Measurements from ENCODE around the gene KCNA5.
A peak's percentile ranks its signal among the peaks of the same experiment; 100 is the strongest.

KCNA5 gene

DNA sequence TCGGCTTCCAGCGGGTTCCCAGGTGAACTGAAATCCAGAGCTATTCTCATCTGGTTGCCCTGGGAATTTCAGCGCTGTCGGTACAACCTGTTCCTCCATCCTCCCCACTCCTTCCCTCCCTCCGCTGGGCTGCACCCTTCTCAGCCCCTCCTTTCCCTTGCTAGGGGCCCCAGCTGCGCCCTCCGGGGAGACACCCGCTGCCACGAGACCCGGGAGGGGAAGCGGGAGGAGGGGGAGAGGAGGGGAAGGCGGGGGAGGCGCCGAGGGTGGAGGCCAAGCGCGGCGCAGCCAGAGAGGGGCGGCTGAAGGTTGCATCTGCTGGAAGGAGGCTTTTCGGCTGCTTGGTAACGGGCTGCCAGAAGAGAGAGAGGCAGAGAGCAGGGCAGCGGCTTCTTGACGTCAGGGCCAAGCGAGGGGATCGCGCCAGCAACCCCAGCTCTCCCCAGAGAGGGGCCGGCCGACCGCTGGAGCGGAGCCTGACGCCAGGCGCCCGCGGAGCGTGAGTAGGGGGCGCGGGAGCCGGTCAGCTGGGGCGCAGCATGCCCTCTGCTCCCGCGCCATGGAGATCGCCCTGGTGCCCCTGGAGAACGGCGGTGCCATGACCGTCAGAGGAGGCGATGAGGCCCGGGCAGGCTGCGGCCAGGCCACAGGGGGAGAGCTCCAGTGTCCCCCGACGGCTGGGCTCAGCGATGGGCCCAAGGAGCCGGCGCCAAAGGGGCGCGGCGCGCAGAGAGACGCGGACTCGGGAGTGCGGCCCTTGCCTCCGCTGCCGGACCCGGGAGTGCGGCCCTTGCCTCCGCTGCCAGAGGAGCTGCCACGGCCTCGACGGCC is at the start of gene KCNA5:
KCNA5 (plus strand) TSS at position 291 of the 831 bp plus-strand sequence; CDS start at position 560, 269 bp downstream.
- no peak for DNase-seq

DNA sequence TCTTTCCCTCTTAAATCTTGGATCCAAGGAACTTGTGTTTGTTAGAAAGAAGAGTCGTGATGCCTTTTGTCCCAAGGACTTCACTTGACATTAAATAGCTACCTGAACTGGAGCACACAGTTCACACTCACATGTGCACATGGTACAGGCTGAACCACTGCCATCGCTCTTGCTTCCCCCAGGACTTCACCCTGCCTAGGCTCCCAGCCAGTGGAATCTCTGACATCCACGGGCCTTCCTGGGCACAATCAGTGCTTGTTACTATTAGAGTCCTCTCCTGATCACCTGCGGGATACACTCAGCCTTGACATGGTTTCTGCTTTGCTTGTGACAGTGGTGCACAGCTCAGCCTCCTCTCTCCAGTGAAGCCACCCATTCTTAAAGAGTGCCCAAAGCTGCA is 49.1 kb upstream of the KCNA5 start:
- no peak for DNase-seq

DNA sequence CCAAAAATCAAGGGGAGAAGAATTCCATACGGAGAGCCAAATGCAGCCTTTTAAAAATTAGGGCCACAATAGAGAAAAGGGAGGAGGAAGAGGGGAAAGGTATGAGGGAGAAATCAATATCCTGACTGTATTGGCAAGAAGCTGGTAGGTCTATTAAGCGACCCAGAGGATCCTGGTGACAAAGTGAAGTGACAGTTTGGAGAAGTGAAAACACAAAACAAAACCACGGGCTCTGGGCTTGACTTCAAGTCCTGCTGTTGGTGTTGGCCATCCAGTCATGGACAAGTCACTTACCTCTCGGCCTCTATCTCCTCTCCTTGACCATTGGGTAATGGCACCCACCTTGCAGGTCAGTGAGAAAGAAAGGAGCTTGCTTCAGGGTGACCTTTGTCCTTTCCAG is 47.0 kb upstream of the KCNA5 start:
- DNase-seq = no peak

DNA sequence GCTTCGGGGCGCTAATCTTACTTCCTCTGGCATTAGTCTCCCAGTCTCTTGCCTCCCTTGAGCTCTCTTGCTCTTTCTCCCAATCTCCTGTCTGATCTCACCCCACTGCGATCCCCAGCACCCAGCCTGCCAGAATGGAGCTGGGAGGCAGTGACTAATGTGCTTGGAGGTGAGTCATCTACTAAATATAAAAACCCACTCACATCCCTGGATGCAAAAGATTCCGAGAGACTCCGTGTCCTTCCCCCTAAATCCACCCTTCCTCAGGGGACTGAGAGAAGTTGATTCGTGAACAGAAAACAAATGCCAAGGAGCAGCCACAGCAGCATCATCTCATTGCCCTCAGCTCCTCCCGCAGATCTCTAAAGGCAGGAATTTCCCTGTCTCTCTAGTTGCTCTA is 45.7 kb upstream of the KCNA5 start:
- no peak for DNase-seq

DNA sequence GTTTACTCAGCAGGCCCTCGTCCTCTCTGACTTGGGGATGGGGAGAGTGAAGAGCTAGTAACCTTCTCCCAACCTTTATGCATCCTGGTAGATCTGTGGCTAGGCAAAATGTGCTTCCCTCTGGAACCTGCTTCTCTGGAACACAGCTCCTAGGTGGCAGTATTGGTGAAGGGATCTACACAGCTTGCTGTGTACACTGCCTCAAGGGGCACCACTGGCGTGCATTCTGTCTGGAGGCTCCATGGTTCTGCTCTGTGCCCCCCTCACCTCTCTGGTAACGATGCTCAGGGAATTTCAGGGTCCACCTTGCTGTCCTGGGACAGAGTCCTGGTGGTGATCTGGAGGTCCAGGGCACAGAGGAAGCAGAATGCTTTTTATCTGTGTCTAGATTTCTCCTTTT is 43.5 kb upstream of the KCNA5 start:
- DNase-seq = no peak

DNA sequence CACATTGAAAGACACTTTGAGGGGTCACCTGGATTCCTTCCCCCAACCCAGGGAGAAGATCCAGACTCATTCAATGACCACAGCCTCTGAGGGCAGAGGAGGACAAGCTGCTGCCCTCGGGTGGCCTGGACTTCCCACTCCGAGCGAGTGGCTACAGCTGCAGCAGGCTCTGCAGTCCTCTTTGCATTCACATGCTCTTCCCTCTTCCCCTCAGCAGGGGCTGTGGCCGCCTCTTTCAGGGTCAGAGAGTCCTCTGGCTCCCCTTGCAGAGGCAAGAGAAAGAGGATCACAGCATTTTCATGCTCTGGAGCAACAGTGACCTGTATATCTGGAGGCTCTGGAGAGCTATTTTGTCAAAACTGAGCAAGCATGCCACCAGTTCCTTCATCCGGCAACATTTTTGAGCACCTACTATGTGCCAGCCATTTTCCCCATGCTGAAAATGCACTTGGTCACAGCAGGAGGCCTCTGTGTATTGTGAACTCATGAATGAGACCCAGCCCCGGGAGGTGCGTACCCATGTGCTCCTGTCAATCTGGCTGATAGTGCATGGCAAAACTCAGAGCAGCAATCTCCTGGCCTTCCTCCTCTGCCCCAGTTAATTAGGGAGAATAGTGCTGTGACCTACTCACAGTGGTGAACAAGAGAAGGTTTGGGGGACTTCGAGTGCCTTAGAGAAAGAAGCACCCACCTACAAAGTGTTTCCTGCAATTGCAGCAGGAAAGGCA is 42.9 kb upstream of the KCNA5 start:
- no peak for DNase-seq

DNA sequence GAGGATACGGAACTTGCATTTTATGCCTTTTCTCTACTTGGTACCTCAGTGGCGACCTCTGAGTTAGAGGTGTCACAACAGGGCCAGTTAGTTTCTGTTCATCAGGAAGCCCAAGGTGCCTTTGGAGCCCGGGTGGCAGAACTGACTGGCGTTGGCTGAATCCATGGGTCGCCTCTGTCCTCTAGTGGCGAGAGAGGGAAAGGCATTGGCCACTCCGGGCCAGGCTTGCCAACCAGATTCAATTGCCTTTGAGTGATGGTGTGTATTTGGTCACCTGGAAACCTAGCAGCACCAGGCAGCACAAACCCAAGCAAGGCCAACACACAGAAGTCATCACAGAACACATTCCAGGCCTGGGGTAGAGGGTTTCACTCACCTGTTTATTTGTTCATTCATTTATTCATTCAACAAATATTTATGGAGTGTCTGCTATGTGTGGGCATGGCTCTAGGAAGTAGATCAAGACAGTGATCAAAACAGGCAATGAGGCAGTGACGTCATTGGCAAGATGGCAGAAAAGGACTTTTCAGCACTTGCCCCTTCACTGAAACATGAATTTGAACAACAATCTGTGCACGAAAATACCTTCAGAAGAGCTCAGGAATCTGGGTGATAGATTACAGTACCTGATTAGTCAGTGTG is 40.5 kb upstream of the KCNA5 start:
- DNase-seq = peak; percentile 65

DNA sequence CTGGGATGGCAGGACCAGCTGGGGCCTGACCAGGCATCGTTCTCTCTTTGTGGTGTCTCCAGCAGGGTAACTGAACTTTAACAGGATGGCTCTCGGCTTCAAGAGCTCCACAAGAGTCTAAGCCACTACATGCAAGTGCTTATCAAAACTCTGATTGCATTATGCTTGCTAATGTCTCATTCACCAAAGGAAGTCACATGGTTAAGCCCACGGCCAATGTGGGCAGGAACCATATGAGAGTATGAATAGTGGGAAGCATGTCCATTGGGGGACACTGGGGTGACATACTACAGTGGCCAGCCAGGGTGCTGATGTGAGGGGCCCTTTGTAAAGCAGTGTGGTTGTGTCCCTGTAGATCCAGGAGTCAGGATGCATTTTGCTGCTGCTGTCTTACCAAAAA is 35.0 kb upstream of the KCNA5 start:
- no peak for DNase-seq

DNA sequence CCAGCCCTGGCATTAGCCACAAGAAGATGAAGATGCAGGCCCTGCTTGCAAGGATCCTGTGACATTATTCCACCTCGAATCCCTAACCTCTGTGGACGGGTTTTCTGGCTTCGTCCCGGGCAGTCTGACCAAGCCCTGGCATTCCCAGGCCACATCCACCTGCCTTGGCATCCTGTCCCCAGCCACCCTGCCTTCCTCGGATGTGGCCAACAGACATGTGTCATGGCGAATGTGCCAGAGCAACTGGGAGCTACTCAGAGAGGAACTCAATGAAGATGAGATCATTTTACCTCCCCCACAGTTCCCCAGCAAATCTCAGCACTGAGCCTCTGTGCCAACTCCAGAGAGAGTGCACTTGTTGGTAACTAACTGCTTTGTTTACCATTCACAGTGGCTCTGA is 33.5 kb upstream of the KCNA5 start:
- DNase-seq = no peak

DNA sequence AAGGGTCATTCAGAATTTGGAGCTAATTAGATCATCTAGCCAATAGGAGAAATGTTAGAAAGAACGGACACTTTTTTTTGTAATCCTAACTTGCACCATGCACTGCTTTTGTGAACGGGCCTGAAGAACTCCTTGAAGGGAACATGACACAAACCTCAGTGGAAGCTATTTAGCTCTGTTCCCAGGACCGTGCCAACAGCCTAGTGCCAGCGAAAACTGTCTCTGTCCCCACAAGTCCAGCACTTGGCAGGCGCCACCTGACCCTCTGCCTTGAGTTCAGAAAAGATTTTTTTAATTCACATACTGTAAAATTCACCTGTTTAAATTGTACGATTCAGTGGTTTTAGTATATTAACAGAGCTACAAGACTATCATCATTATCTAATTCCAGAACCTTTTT is 31.3 kb upstream of the KCNA5 start:
- no peak for DNase-seq

DNA sequence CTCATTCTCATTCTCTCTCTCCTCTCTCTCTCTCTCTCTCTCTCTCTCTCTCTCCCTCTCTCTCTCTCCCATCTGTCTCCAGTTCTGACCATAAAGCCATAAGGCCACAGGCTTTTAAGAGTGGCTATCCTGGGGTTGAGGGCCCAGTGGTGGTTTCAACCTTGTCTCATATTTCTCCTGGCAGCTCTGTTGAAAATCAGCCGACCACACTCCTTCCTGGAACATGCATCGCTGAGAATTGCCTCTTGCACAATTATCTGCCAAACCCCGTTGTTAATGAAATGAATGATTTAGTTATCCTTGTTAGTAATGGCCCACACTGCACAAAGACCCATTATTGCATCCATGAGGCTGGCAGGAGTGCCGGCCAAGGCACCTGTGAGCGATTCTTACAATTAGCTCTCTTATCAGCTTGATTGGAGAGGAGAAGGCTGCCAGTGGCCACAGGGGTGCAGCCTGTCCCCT is 30.4 kb upstream of the KCNA5 start:
- no peak for DNase-seq

DNA sequence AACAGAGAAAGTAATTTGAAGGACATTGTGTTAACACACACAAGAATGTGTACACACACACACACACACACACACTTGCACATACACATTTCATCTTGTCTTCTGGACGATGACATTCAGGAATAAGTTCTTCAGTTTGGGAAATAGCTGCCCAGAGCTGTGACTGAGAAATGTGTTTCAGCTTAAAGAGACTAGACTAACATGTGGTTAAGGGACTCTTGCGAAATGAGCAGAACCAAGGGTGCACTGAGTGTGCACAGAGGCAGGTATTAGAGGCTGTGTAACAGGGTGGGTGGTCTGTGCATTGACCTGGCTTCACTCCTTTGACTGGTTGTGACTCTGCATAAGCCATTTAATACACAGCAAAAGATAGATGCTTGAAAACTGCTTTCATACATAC is 29.4 kb upstream of the KCNA5 start:
- DNase-seq = no peak

DNA sequence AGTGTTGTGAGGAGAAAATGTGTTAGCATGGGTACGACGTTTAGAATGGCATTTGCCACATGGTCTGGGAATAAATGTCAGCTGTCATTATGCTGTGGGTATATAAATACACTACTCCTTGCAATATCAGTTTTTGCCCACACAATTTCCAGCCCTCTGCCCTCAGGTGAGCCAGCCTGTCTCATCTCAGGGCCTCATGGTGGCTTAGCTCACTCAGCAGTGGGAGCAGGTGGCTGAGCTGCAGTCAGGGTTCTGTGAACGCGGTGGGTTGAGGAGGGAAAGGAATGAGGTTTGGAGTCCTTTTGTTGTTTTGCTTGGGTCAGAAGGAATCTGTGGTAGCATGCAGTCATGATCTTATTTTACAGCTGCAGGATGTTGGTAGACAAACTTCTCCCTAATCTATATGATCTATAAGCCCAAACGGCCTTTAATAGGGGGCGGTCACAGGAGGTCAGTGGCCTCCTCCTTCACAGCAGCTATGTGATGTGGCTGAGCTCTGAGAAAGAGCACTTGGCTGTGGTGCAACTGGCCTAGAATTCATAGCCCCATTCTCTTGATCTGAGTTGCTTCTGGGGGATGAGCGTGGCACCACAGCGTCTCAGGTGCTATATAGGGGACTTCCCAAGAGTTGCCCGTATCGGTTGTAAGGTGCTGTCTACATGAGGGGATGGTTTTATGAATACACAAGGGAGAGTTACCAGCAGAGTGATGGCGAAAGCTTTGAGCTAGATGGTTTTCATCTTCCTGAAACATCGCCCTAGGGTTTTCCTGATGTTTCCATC is 27.8 kb upstream of the KCNA5 start:
- no peak for DNase-seq

DNA sequence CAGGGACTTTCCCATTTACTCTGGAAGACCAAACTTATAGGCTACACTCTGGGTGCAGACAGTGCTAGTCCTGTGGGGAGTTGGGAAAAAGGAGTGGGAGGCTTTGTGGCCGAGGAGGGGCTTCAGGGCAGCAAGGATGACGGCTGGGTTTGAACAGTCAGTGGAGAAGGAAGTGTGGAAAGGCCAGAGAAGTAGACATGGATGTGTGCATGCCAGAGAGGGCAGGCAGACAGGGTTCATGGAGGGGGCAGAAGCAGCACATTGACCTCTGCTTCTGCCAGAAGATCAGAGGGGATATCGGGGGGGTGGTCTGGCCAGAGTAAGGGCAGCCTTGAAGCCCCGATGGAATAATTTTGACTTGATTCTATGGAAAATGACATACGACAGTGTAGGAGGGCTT is 27.2 kb upstream of the KCNA5 start:
- DNase-seq = no peak

DNA sequence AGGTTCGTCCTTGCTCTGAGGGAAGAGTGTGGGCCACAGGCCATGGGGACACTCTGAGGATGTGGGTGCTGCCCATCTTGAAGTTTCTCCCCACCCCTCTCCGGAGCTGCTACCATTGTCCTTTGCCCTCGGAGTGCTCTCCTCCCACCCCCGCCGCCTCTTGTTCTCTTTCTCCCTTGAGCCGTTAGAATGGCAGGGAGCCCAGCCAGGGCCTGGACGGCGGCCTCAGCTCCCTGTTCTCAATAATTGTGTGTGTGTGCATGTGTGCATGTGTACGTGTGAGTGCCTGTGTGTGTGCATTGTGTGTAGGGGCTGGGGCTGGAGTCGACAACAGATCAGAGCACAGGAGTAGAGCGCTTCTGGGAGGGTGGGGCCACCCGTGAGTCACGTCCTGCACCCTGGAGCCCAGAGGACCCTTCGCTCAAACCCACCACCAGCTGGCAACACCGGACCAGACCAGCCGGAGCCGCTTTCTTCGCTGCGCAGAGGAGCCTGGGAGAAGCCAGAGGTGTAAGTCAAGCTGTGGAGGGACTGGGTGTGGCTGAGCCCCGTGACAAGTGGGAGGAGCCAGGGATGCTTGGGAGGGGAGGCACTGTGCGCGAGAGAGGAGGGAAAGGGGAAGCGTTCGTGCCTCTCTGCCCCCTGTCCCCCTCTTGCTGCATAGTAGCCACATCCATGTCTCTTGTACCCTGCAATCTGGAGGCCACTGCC is 25.9 kb upstream of the KCNA5 start:
- no peak for DNase-seq

DNA sequence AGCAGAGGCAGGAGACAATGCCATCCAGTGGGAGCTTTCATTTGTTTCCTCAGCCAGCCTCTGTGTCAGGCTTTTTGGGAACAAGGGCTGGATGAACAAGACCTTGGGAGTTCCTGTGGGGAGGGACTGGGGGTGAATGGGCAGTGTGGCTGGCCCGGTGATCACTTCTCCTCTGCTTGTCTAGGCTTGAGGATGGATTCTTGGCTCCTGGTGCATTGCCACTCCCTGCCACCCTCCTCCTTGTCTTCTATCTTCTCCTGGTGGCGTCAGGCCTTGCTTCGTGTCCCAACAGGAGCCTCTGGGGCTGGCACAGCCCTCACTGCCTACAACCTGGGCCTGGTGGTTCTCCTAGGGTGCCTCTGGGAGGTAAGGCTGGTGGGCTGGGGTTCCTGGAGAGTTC is 25.0 kb upstream of the KCNA5 start:
- no peak for DNase-seq

DNA sequence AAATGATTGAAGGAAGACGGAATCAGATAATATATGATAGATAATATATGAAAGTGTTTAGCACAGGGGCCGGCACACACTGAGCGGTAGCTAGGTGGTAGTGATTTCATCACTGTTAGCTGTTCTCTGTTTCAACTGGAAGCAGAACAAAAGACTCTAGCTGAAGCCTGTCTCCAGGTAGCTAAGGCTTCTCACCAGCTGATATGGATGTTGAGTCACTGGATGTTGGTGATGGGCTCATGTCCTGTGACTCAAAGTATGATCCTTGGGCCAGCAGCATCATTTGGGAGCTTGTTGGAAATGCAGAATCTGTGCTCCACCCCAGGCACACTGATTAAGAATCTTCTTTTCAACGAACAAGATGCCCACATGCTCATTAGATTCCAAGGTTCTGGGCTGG is 21.7 kb upstream of the KCNA5 start:
- no peak for DNase-seq

DNA sequence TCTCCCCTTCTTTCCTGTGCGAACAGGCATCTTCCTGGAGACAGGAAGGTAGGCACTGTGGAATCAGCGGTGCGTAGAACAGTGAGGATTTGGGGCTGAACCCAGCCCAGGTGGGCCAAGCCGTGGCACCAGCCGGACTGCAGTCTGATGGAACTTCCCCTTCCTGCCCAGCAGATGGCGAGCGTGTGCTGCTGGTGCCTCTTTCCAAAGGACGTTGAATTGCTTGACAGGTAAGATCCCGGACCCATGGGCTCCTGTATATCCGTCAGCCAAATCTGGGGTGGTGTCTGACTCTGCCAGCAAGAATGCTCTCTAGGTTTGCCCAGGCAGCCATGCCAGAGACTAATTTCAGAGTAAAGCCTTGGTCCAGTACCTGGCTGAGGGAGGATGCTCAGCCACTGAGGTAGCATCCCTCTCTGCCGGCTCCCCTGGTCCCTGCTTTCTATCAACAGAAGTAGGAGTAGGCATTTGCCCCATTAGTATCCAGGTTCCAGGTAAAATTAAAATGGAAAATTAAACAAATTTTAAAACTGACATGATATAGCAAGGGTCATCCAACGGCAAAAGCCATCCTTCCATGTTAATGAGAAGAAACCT is 21.1 kb upstream of the KCNA5 start:
- DNase-seq = peak; percentile 39

DNA sequence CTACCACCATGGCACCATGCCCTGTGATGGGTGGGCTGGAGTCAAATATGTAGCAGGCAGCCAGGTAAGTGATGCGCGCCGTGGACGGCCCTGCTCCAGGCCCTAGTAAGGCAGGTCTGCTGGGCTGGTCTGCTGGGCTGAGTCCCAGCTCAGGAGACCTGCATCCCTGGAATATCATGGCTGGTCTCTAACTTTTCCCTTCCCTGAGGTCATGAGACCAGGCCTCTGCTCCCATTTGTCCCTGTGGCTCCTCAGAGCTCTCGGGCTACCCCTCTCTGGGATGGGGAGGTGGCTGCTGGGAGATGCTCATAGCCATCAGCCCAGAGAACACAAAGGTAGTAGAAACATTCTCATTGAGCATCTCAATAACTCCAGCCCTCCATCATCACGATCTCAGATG is 19.8 kb upstream of the KCNA5 start:
- no peak for DNase-seq

DNA sequence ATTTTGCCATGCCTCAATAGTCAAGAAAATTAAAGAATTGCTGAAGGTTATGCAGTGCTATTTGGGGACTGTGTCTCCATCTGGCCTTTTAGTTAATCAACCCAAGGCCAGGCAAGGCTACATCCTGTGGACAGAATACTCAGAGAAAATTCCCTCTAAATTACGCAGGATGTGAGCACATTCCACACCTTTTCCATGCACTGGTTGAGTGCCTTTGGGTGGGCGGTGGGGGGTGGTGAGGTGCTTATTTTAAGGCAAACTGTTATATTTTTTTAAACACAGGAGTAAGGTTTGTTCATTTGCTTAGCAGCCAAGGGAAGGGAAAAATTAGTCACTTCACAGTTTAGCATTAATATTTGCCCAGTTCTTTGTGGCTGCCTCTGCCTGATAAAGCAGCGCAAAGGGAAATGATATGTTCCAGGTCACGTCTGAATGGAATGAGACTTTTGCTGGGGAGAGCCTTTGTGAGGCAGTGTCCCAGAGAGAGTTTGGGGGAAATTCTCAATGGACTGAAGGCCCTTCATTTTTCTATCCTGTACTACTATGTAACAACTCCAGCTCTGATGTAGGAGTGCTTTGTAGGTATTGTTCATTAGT is 17.2 kb upstream of the KCNA5 start:
- DNase-seq = no peak

DNA sequence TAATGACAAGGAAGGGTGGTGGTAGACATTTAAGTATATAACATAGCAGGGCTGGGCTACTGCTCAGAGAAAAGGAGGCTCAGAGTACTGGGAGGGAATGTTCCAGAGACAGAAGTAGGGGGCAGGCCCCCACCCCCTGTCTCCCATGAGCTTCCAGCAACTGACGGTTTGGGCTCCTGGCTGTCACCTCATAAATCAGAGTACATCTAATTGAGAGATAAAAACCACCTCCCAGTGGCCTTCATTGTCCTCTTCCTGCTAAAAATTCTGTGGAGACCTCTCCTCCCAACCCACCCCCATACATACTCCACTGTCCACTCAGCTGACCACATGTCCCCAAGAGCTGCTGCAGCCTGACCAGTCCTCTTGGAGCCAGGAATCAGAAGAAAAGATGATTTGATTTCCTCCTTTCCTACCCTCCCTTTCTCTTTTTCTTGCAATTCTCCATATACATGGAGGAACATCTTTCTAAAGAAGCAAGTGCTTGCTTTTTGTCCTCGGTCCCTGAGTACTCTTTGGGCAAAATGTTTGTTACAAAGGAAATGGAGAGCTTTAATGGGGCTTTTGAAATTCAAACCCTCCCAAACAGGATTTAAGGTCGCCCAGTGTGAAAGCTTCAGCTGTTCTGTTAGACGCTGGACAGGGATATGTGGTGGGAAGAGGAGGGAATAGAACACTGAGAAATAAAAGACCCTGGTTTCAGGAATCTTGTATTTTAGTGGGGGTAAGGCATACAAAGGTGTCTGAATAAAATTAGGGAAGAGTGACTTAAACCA is 16.4 kb upstream of the KCNA5 start:
- DNase-seq = no peak

Measured in activated CD4-positive, alpha-beta T cell treated with anti-CD3 and anti-CD28 coated beads for 48 hours (primary cell).